HepG2 (cell line): ENCODE measurements around the gene MYBL2. TPM values are rescaled to one million over a fixed set of nuclear protein-coding genes. Genes with fewer than 3 reads are reported as not detected.

Experiments
- EEA1 ChIP-seq: sonication (generic); formaldehyde crosslinking; IDR thresholded peaks from 2 replicates; pipeline ENCODE4 v1.5.1; 2020; ENCODE audit warnings: mild to moderate bottlenecking, missing genetic modification reagents, borderline replicate concordance
- ELF1 ChIP-seq: sonication (generic); formaldehyde crosslinking; IDR thresholded peaks from 2 replicates; pipeline ENCODE4 v1.4.0; 2020; ENCODE audit warnings: missing genetic modification reagents
- HNF4G ChIP-seq, 2 experiments: sonication (generic) in 1 of 2; formaldehyde crosslinking in 1 of 2; IDR thresholded peaks; 2 replicates each; pipeline versions ENCODE4 v1.4.0 to v1.6.1; 2011 to 2020; ENCODE audit warnings: borderline replicate concordance in 2 of 2, low read depth in 2 of 2, mild to moderate bottlenecking in 2 of 2, low read length in 1 of 2, missing genetic modification reagents in 1 of 2, moderate library complexity in 1 of 2
- HNRNPUL1 ChIP-seq: fragments of 200-400 bp; formaldehyde crosslinking; IDR thresholded peaks from 2 replicates; pipeline ENCODE4 v1.6.1; 2017; ENCODE audit warnings: low read depth, mild to moderate bottlenecking, low read length, moderate library complexity
- HOXA9 ChIP-seq: sonication (generic); formaldehyde crosslinking; IDR thresholded peaks from 2 replicates; pipeline ENCODE4 v1.8.1; 2022; ENCODE audit warnings: missing genetic modification reagents, mild to moderate bottlenecking, moderate library complexity, borderline replicate concordance
- KDM2A ChIP-seq: sonication (generic); formaldehyde crosslinking; IDR thresholded peaks from 2 replicates; pipeline ENCODE4 v1.4.0; 2020; ENCODE audit warnings: low read depth, missing genetic modification reagents, borderline replicate concordance
- MAFG ChIP-seq: sonication (generic); formaldehyde crosslinking; IDR thresholded peaks from 2 replicates; pipeline ENCODE4 v1.5.1; 2020; ENCODE audit warnings: mild to moderate bottlenecking, missing genetic modification reagents
- YY1 ChIP-seq: IDR thresholded peaks from 2 replicates; pipeline ENCODE4 v1.6.1; 2011; ENCODE audit warnings: low read length, low read depth, moderate library complexity, mild to moderate bottlenecking; ENCODE audit not compliant: insufficient read depth, insufficient replicate concordance
- ZBTB21 ChIP-seq: sonication (generic); formaldehyde crosslinking; IDR thresholded peaks from 2 replicates; pipeline ENCODE4 v1.4.0; 2020; ENCODE audit warnings: missing genetic modification reagents
- ZNF232 ChIP-seq: sonication (generic); formaldehyde crosslinking; IDR thresholded peaks from 2 replicates; pipeline ENCODE4 v1.4.0; 2020; ENCODE audit warnings: missing genetic modification reagents, borderline replicate concordance
- ZNF33A ChIP-seq: sonication (generic); formaldehyde crosslinking; IDR thresholded peaks from 2 replicates; pipeline ENCODE4 v1.5.1; 2020; ENCODE audit warnings: missing genetic modification reagents, mild to moderate bottlenecking, moderate library complexity, borderline replicate concordance
- ZNF670 ChIP-seq: sonication (generic); formaldehyde crosslinking; IDR thresholded peaks from 2 replicates; pipeline ENCODE4 v1.8.0; 2022; ENCODE audit warnings: mild to moderate bottlenecking, missing genetic modification reagents, borderline replicate concordance
- polyA plus RNA-seq, 8 experiments: library from polyadenylated mRNA; depleted of rRNA in 3 of 8; stranded (reverse) in 7 of 8; unstranded in 1 of 8; fragments of >200 nt; fragmentation: Illumina TruSeq in 4 of 8; extraction: Trizol in 4 of 8; gene quantifications; 2 replicates each; pipeline versions ENCODE4 v1.2.1 to v1.2.3, GENCODE V29; 2011 to 2016; ENCODE audit warnings: low read depth in 4 of 8, missing spikeins in 1 of 8, mixed read lengths in 1 of 8; ENCODE audit not compliant: insufficient read depth in 1 of 8
- total RNA-seq, 5 experiments: library from RNA; depleted of rRNA; stranded (reverse); fragments of >200 nt; fragmentation: Illumina TruSeq; extraction: Trizol; gene quantifications; 2 replicates each; pipeline ENCODE4 v1.2.3, GENCODE V29; 2016; ENCODE audit warnings: low read depth in 1 of 5
- TF ChIP-seq, protein P1 (sequence below): sonication (generic); formaldehyde crosslinking; IDR thresholded peaks from 2 replicates; pipeline ENCODE4 v1.8.1; 2023; ENCODE audit warnings: mild to moderate bottlenecking, inconsistent platforms, moderate library complexity, missing genetic modification reagents, borderline replicate concordance
- TF ChIP-seq, protein P2 (sequence below): sonication (generic); formaldehyde crosslinking; IDR thresholded peaks from 2 replicates; pipeline ENCODE4 v1.5.1; 2020; ENCODE audit warnings: missing genetic modification reagents, mild to moderate bottlenecking, borderline replicate concordance
- TF ChIP-seq, protein P3 (sequence below): sonication (generic); formaldehyde crosslinking; IDR thresholded peaks from 2 replicates; pipeline ENCODE4 v1.5.1; 2020; ENCODE audit warnings: missing genetic modification reagents, mild to moderate bottlenecking, borderline replicate concordance
- TF ChIP-seq, protein P4 (sequence below): sonication (generic); formaldehyde crosslinking; IDR thresholded peaks from 2 replicates; pipeline ENCODE4 v1.4.0; 2020; ENCODE audit warnings: missing genetic modification reagents

MYBL2 gene
- total and polyA plus RNA-seq, 2 of the 13 experiments (the other 11 are each of a cell fraction or from before 2014, with no cell fraction given) = 11.9 to 66.2 TPM

DNA sequence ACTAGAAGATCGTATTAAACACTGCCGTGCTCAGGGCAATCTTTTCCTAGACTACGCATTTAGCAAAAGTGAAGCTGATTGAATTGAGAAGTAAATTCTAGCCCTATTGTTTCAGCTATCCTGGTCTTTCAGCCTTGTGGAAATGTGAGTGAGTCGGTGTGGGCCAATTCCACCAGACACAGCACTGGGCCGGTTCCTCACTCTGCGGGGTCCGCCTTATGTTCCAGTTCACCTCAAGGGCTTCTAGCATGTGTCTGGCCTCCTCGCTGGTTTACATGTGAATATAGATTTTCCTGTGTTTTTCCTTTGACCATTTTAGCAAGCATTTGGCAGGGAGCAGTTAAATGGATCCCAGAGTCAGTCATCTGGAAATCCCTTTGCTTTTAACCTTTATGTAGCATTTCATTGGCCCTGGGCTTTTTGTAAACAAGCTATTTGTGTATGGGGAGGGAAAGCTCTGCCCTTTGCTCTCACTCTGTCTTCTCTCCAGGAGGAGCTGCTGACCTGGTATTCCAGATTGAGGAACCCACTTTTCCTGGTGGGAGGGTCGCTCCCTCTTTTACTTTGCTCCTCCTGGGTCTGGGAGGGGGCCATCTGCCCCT lies 72.3 kb downstream of the MYBL2 start (continued):
- TF ChIP-seq HOXA9 (CRISPR knock-in tag) = no peak
- no peak for TF ChIP-seq MAFG
- TF ChIP-seq, protein P1, sequence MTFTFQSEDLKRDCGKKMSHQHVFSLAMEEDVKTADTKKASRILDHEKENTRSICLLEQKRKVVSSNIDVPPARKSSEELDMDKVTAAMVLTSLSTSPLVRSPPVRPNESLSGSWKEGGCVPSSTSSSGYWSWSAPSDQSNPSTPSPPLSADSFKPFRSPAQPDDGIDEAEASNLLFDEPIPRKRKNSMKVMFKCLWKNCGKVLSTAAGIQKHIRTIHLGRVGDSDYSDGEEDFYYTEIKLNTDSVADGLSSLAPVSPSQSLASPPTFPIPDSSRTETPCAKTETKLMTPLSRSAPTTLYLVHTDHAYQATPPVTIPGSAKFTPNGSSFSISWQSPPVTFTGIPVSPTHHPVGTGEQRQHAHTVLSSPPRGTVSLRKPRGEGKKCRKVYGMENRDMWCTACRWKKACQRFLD (CRISPR knock-in tag) = no peak
- TF ChIP-seq, protein P2, sequence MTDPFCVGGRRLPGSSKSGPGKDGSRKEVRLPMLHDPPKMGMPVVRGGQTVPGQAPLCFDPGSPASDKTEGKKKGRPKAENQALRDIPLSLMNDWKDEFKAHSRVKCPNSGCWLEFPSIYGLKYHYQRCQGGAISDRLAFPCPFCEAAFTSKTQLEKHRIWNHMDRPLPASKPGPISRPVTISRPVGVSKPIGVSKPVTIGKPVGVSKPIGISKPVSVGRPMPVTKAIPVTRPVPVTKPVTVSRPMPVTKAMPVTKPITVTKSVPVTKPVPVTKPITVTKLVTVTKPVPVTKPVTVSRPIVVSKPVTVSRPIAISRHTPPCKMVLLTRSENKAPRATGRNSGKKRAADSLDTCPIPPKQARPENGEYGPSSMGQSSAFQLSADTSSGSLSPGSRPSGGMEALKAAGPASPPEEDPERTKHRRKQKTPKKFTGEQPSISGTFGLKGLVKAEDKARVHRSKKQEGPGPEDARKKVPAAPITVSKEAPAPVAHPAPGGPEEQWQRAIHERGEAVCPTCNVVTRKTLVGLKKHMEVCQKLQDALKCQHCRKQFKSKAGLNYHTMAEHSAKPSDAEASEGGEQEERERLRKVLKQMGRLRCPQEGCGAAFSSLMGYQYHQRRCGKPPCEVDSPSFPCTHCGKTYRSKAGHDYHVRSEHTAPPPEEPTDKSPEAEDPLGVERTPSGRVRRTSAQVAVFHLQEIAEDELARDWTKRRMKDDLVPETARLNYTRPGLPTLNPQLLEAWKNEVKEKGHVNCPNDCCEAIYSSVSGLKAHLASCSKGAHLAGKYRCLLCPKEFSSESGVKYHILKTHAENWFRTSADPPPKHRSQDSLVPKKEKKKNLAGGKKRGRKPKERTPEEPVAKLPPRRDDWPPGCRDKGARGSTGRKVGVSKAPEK (CRISPR knock-in tag) = no peak
- no peak for TF ChIP-seq ZBTB21 (CRISPR knock-in tag)
- no peak for TF ChIP-seq EEA1 (CRISPR knock-in tag)
- no peak for TF ChIP-seq HNRNPUL1
- TF ChIP-seq, protein P3, sequence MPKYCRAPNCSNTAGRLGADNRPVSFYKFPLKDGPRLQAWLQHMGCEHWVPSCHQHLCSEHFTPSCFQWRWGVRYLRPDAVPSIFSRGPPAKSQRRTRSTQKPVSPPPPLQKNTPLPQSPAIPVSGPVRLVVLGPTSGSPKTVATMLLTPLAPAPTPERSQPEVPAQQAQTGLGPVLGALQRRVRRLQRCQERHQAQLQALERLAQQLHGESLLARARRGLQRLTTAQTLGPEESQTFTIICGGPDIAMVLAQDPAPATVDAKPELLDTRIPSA (CRISPR knock-in tag) = no peak
- TF ChIP-seq KDM2A = no peak
- TF ChIP-seq, protein P4, sequence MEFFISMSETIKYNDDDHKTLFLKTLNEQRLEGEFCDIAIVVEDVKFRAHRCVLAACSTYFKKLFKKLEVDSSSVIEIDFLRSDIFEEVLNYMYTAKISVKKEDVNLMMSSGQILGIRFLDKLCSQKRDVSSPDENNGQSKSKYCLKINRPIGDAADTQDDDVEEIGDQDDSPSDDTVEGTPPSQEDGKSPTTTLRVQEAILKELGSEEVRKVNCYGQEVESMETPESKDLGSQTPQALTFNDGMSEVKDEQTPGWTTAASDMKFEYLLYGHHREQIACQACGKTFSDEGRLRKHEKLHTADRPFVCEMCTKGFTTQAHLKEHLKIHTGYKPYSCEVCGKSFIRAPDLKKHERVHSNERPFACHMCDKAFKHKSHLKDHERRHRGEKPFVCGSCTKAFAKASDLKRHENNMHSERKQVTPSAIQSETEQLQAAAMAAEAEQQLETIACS (CRISPR knock-in tag) = no peak
- TF ChIP-seq HNF4G (IDR thresholded peaks at IDR 0.05; ENCODE audit: borderline replicate concordance, low read depth, low read length) = peak; percentile 23; the same call in 1 of the 2 replicates
- TF ChIP-seq HNF4G (CRISPR knock-in tag; IDR thresholded peaks at IDR 0.05; ENCODE audit: borderline replicate concordance, low read depth) = no peak
- no peak for TF ChIP-seq ZNF670 (CRISPR knock-in tag)
- no peak for TF ChIP-seq YY1
- no peak for TF ChIP-seq ELF1 (CRISPR knock-in tag)
- TF ChIP-seq ZNF33A (CRISPR knock-in tag) = no peak
- TF ChIP-seq ZNF232 (CRISPR knock-in tag) = no peak
